NOMO-1 (cell line): ENCODE measurements around the gene KCNK5.

ENCODE experiments used
- DNase-seq, 2 experiments: peaks; one replicate each; lab custom pipeline; 2025; ENCODE audit not compliant: unreplicated experiment in 2 of 2; lab: John Stamatoyannopoulos, UW

KCNK5 gene

GRCh38 chr6:39178804-39179203, 50.5 kb downstream of the KCNK5 start:
- DNase-seq: no peak

DNA sequence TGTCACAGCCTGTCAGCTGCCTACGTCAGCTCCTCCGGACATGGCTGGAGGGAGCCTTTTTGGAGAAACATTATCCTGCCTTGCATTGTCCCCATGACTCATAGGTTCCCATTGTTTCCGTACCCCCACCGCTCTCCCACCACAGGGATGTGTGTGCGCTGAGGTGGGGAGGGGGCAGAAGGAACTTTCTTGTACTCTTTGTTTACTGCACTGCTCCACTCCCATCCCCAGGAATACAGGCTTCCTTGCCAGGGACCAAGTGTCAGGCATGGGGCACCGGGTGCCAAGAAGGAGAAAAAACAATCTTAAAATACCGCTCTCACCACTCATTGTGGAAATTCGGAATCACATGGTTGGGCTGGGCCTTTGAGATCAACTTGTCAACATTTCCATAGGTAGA, 51.0 kb downstream of the KCNK5 start:
- no peak for DNase-seq

GRCh38 chr6:39177130-39177529, 52.1 kb downstream of the KCNK5 start:
- DNase-seq: no peak

DNA sequence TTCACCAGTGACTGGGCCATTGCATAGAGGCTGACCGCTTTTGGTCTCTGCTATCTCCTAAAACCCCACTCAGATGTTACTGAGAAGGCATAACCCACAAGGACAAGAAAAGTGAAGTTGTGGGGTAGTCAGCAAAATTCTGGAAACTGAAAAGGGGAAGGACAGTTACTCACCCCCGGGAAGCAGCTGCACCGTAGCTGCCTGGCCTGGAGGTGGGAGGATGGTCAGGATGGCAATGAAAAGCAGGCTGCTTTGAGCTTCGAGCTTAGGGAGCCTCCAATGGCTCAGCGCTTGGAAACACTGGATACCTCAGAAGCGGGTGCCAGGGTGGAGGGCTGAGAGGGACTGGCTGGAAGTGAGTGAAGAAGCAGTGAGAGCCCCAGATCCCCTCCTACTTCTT, 56.0 kb downstream of the KCNK5 start:
- peak; percentile 64 to 71 for DNase-seq

DNA sequence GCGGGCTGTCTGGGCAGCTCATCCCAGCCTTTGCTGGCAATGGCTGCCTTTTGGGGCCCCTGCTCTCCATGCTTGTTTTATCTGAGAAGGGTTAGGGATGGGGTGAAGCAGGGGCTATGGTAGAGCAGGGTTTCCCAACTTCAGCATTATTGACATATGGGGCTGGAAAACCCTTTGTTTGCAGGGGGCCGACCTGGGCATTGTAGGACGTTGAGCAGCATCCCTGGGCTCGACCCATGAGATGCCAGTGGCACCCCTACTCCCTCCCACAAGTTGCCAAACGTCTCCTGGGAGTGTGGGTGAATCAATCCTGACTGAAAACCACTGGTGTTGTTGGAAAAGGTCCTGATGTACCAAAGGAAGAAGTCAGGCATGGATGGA, 56.9 kb downstream of the KCNK5 start:
- no peak for DNase-seq

- DNase-seq: no peak
Measured at GRCh38 chr6:39171489-39172376, 57.5 kb downstream of the KCNK5 start.

DNA sequence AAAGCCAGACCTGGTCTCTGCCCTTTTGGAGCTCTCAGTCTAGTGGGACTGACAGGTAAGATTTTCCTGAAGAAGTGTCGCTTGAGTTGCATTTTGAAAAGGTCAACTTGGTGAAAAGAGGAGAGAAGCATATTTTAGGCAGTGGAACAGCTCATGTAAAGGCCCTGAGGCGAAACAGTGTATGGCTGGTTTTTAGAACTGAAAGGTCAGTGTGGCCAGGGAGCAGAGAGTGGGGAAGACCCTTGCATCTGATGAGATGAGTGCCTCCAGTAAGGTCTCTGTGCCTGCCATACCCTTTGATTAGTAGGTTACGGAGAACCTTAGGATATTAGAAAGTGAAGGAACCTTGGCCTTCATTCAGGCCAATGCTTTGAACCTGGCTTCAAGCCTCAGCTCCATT, 58.4 kb downstream of the KCNK5 start:
- no peak for DNase-seq

GRCh38 chr6:39170389-39170788, 58.9 kb downstream of the KCNK5 start:
- no peak for DNase-seq

- no peak for DNase-seq
Measured at GRCh38 chr6:39169448-39170344, 59.6 kb downstream of the KCNK5 start.

GRCh38 chr6:39167866-39168625, 61.2 kb downstream of the KCNK5 start:
- no peak for DNase-seq

GRCh38 chr6:39167321-39167720, 62.0 kb downstream of the KCNK5 start:
- no peak for DNase-seq

GRCh38 chr6:39166912-39167290, 62.4 kb downstream of the KCNK5 start:
- DNase-seq: no peak

- DNase-seq: peak; percentile 39 to 42
Measured at GRCh38 chr6:39166189-39166911, 62.9 kb downstream of the KCNK5 start.

DNA sequence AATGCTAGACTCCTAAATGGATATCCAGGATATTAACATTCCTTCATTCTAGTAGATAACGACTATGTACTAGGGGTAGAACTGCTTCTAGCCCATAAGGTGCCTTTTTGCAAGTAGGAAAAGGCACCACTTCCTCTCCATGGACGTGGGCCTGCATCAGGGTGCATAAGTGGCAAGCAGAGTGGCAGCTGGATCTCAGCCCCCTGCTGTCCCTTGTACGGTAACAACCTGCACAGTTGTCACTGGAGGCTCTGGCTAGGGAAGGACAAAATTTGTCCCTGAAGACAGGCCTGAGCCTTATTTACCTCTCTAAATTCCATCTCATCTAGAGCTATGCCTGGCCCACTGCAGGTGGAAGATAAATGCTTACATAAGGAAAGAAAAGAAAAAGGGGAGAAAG, 71.8 kb downstream of the KCNK5 start:
- no peak for DNase-seq

DNA sequence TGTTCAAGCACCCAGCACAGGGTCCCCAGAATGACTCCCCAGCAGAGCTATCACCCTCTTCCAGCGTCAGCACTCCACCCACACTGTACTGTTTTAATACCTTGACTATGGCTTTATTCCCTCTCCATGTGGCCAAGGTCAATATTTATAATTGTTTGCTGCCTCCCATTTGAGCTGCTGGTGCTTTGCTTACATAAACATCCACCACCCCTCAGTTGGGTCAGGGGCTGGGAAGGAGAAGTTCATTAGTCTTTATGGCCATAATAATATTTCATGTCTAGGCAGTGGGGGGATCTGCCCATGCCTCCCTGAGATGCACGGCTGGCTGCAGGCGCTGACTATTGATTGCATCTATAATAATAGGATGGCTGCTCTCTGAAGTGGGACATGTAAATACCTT, 72.5 kb downstream of the KCNK5 start:
- DNase-seq: no peak

DNA sequence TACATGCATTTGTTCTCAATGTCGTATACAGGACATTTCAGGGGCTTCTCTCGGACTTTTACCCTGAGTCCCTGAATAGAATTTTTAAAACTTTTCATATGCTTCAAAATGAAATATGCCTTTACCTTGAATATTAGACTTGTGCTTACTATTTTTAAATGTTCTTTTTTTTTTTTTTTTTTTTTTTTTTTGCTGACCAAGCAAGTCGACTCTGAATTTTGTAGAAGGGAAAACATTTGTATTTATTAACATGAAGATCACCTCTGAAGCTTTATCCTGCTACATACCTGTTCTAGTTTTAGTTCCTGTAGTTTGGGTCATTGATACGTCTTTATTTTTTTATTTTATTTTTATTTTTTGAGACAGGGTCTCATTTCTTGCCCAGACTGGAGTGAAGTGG, 74.6 kb downstream of the KCNK5 start:
- DNase-seq: no peak

GRCh38 chr6:39153766-39154397, 75.4 kb downstream of the KCNK5 start:
- no peak for DNase-seq

- DNase-seq: peak; percentile 39 to 53
Measured at GRCh38 chr6:39152262-39152661, 77.0 kb downstream of the KCNK5 start.

DNA sequence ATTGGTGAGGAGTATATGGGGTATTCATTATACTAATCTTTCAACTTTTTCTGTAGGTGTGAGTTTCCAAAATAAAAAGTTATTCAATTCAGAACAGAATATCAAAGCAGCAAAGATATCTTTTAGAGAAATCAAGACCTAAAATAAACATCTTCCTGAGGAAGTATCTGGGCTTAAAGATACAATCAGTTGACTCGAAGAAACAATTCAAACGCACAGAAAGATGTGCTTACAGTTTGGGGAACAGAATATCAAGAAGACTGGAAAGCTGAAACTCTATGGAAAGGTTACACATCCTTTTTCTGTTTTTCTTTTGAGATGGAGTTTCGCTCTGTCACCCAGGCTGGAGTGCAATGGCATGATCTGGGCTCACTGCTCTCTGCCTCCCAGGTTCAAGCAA, 78.1 kb downstream of the KCNK5 start:
- DNase-seq: no peak
